Measurements from ENCODE around the gene CSNK1G3. TPM values are rescaled to one million over a fixed set of nuclear protein-coding genes. Genes with fewer than 3 reads are reported as not detected.

CSNK1G3 gene
- polyA plus RNA-seq, 1 donor = 24.5 TPM

DNA sequence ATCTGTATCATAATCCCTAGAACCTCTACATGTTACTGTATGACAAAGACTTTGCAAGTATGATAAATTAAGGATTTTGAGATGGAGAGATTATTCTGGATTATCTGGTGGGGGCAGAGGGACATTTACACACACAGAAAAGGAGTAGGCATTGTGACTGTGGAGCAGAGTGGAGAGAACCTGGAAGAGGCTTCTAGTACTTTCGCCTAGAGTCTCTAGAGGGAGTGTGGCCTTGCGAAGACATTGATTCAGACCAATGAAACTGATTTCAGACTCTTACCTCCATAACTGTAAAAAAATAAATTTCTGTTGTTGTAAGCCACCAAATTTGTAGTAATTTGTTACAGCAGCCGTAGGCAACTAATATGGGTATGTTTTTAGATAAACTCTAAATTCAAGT, 45.9 kb downstream of the CSNK1G3 start:
- DNase-seq = no peak
- no peaks in the 10 kb centered on the region for H3K27me3 ChIP-seq (ENCODE audit: control insufficient read depth, insufficient read depth, low read length)
- H3K27ac ChIP-seq (ENCODE audit: low read length) = no peak overlapping the region
- H3K4me1 ChIP-seq (ENCODE audit: control insufficient read depth, insufficient read depth, low read length) = peaks cover 5% of the 10 kb centered on the region
- peaks cover 4% of the 10 kb centered on the region for H3K36me3 ChIP-seq (ENCODE audit: control insufficient read depth, insufficient read depth, low read length)
- H3K9me3 ChIP-seq (ENCODE audit: control insufficient read depth, low read depth, low read length) = no peaks in the 10 kb centered on the region
- H3K4me3 ChIP-seq (ENCODE audit: low read length) = no peak overlapping the region
- 100% methylated on average over 1 of the region's 3 CpGs for WGBS (ENCODE audit: insufficient coverage, low lambda C conversion rate)

DNA sequence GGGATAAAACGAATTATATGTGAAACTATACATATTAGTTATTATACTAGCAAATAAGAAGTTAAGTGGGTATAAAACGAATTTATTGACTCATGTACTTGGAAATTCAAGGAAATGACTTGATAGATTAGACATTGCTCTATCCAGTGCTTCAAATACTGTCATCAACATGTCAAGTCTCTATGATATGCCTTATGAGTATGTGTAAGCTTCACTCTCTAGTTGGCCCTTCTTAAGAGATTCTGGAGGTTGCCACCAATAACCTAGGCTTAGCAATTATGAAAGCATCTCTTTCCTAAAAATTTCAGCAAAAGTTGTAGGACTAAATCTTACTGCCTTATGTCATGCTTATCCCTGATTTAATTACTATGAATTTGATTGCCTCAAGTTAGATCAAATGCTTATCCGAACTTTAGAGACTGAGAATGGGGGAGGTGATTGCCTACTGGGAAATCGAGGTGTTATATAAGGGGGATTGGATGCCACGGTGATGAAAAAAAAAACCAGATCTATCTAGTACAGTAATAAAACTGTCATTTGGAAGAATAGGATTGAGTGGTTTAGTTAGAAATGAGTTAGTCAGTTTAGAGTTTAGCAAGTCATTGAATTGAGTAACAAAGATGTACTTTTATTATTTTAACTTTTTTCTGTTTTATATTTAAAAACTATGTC, 46.9 kb downstream of the CSNK1G3 start:
- Histone ChIP-seq H3K36me3 (ENCODE audit: control insufficient read depth, insufficient read depth, low read length) (peaks cover 4% of the 10 kb centered on the region), H3K9me3 (ENCODE audit: control insufficient read depth, low read depth, low read length) (no peaks in the 10 kb centered on the region), H3K4me1 (ENCODE audit: control insufficient read depth, insufficient read depth, low read length) (peaks cover 5% of the 10 kb centered on the region), H3K27me3 (ENCODE audit: control insufficient read depth, insufficient read depth, low read length) (no peaks in the 10 kb centered on the region), H3K4me3 (ENCODE audit: low read length) (no peak overlapping the region), H3K27ac (ENCODE audit: low read length) (no peak overlapping the region)
- DNase-seq = no peak
- 90% methylated on average over 3 of the region's 5 CpGs for WGBS (ENCODE audit: insufficient coverage, low lambda C conversion rate)

DNA sequence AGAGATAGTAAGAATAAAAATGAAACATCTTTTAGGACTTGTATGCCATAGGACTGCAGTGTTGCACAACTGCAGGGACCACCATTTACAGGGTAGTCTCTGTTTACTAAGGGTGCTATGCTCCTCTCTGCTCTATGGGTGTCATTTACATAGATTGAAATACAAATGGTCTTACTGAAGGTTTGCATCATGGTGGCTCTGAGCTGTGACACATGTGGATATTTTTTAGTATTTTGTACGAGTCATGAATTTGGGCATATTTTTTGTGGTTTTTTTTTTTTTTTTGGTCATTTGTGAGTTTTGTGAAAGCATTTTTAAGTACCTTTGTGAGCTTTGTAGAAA, 47.4 kb downstream of the CSNK1G3 start:
- H3K27me3 ChIP-seq (ENCODE audit: control insufficient read depth, insufficient read depth, low read length) = no peaks in the 10 kb centered on the region
- peaks cover 5% of the 10 kb centered on the region for H3K4me1 ChIP-seq (ENCODE audit: control insufficient read depth, insufficient read depth, low read length)
- peaks cover 4% of the 10 kb centered on the region for H3K36me3 ChIP-seq (ENCODE audit: control insufficient read depth, insufficient read depth, low read length)
- no peak overlapping the region for H3K4me3 ChIP-seq (ENCODE audit: low read length)
- no peaks in the 10 kb centered on the region for H3K9me3 ChIP-seq (ENCODE audit: control insufficient read depth, low read depth, low read length)
- no peak overlapping the region for H3K27ac ChIP-seq (ENCODE audit: low read length)
- 100% methylated on average over 1 of the region's 1 CpG for WGBS (ENCODE audit: insufficient coverage, low lambda C conversion rate)
- DNase-seq = no peak

DNA sequence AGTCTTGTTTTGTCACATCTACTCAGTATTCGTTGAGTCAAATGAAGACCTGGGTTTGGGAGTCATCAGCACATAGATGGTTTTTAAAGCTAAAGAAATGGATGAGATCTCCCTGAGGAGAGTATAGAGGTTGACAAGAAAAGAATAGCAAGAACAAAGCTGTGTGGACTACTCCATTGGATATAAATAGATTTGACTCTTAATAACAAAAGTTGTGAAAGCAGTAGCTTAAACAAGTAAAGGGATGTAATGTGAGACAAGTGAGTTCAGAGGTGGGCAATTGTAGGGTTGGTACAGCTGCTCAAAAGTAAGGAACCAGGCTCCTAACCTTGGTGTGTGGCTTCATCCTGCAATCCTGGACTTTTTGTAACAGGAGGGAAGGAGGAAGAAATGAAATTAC, 49.3 kb downstream of the CSNK1G3 start:
- H3K27me3 ChIP-seq (ENCODE audit: control insufficient read depth, insufficient read depth, low read length) = no peaks in the 10 kb centered on the region
- H3K4me3 ChIP-seq (ENCODE audit: low read length) = no peak overlapping the region
- no peaks in the 10 kb centered on the region for H3K9me3 ChIP-seq (ENCODE audit: control insufficient read depth, low read depth, low read length)
- 100% methylated on average over 1 of the region's 1 CpG for WGBS (ENCODE audit: insufficient coverage, low lambda C conversion rate)
- peaks cover under 1% of the 10 kb centered on the region for H3K4me1 ChIP-seq (ENCODE audit: control insufficient read depth, insufficient read depth, low read length)
- H3K27ac ChIP-seq (ENCODE audit: low read length) = no peak overlapping the region
- DNase-seq = no peak
- H3K36me3 ChIP-seq (ENCODE audit: control insufficient read depth, insufficient read depth, low read length) = peaks cover 4% of the 10 kb centered on the region

DNA sequence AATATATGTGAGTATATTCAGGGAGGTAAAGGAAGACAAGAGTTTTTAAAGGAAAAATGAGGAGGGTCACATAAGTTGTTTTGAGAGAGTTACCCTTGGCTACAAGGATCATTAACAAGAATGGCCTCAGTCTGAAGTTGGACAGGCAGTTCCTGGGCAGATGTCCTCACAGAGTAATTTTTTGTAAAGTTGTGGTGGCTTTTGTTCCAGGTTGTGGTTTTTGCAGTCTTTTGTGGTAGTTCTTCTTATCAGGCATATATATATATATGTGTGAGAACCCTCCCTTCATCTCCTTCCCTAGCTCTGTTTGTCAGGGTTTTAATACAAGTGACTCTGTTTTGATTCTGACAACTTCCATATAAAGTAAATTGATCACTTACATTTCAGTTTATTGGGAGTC, 60.0 kb downstream of the CSNK1G3 start:
- no peak overlapping the region for H3K27ac ChIP-seq (ENCODE audit: low read length)
- no peaks in the 10 kb centered on the region for H3K4me1 ChIP-seq (ENCODE audit: control insufficient read depth, insufficient read depth, low read length)
- H3K9me3 ChIP-seq (ENCODE audit: control insufficient read depth, low read depth, low read length) = peaks cover 2% of the 10 kb centered on the region
- peaks cover 5% of the 10 kb centered on the region for H3K36me3 ChIP-seq (ENCODE audit: control insufficient read depth, insufficient read depth, low read length)
- no peak for DNase-seq
- no peak overlapping the region for H3K4me3 ChIP-seq (ENCODE audit: low read length)
- H3K27me3 ChIP-seq (ENCODE audit: control insufficient read depth, insufficient read depth, low read length) = no peaks in the 10 kb centered on the region

DNA sequence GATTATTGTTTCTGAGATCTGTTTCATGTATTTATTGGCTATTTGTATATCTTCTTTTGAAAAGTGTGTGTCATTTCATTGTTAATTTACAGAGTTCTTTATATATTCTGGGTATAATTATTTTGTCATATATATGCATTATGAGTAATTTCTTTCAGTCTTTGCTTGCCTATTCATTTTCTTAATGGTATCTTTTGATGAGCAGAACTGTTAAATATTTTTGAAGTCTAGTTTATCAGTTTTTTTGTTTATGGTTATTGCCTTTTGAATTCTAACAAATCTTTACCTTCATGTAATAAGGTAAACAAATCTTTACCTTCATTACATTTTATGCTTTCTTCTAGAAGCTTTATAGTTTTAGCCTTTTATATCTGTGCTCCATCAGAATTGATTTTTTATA, 66.4 kb downstream of the CSNK1G3 start:
- DNase-seq = no peak
- H3K27me3 ChIP-seq (ENCODE audit: control insufficient read depth, insufficient read depth, low read length) = no peaks in the 10 kb centered on the region
- H3K27ac ChIP-seq (ENCODE audit: low read length) = no peak overlapping the region
- H3K4me1 ChIP-seq (ENCODE audit: control insufficient read depth, insufficient read depth, low read length) = no peaks in the 10 kb centered on the region
- no peaks in the 10 kb centered on the region for H3K9me3 ChIP-seq (ENCODE audit: control insufficient read depth, low read depth, low read length)
- no peak overlapping the region for H3K4me3 ChIP-seq (ENCODE audit: low read length)
- peaks cover 8% of the 10 kb centered on the region for H3K36me3 ChIP-seq (ENCODE audit: control insufficient read depth, insufficient read depth, low read length)

DNA sequence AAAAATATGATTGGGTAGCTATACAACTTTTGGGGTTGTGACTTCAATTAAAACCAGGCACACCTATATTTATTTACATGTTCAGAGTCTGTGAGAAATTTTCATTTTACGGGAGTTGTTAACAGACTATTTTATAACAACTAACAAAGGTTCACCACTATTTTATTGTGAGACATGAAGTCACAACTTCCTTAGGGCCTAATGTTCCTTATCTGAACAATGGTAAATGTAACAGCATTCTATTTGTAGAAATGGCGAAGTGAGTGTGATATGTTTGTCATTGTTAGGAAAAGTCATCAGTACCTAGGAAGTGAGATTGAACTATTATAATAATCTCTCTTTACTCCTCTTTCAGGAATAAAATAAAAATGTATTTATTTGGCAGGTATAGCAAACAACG, 67.4 kb downstream of the CSNK1G3 start:
- no peak for DNase-seq
- Histone ChIP-seq H3K27ac (ENCODE audit: low read length) (no peak overlapping the region), H3K9me3 (ENCODE audit: control insufficient read depth, low read depth, low read length) (no peaks in the 10 kb centered on the region), H3K27me3 (ENCODE audit: control insufficient read depth, insufficient read depth, low read length) (no peaks in the 10 kb centered on the region), H3K4me3 (ENCODE audit: low read length) (no peak overlapping the region), H3K4me1 (ENCODE audit: control insufficient read depth, insufficient read depth, low read length) (no peaks in the 10 kb centered on the region), H3K36me3 (ENCODE audit: control insufficient read depth, insufficient read depth, low read length) (peaks cover 7% of the 10 kb centered on the region)
- 96% methylated on average over 2 of the region's 3 CpGs for WGBS (ENCODE audit: insufficient coverage, low lambda C conversion rate)

DNA sequence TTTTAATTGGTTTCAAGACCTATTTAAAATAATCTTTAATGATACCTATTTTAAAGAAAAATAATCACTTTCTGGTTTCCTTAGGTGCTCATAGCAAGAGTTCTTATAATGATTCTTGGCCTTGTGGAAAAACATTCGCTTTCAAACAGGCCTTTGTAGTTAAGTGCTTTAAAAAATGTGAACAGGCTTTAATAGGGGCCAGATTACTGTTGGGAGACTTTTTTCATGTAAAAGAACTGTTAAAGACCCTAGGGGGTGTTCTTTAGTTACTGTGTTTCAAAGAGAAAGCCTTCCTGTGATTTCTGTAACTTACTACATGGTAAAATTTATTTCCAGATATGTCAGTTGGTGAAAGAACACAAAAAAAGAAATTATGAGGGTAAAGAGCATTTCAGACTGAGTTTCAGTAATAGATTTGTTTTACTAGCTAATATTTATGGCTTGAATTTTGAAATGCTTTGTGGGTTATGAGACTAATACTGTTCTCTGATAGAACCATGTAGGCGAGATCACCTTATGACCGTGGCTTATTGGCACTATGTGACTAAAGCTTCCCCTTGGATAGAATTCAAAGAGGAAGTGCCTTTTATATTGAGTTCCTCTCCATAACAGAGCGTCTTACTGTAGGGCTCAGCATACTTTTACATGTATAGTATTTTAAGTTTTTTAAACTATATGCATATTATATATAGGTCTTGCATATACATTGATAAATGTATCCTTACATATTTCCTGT, 70.7 kb downstream of the CSNK1G3 start:
- Histone ChIP-seq H3K27ac (ENCODE audit: low read length) (no peak overlapping the region), H3K9me3 (ENCODE audit: control insufficient read depth, low read depth, low read length) (no peaks in the 10 kb centered on the region), H3K4me3 (ENCODE audit: low read length) (no peak overlapping the region), H3K27me3 (ENCODE audit: control insufficient read depth, insufficient read depth, low read length) (no peaks in the 10 kb centered on the region), H3K36me3 (ENCODE audit: control insufficient read depth, insufficient read depth, low read length) (no peaks in the 10 kb centered on the region), H3K4me1 (ENCODE audit: control insufficient read depth, insufficient read depth, low read length) (no peaks in the 10 kb centered on the region)
- DNase-seq = no peak
- 100% methylated on average over 1 of the region's 4 CpGs for WGBS (ENCODE audit: insufficient coverage, low lambda C conversion rate)

DNA sequence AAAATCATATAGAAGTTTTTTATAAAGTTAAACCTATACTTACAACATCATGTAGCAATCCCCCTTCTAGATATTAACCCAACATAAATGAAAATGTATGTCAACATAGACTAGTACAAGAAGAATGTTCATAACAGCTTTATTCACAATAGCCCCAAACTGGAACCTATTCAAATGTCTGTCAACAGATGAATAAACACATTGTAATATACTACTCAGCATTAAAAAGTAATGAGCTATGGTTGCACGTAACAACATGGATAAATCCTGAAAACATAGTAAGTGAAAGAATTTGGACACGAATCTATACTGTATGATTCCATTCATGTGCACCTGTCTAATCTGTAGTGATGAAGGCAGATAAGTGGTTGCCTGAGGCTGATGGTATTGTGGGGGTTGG, 73.9 kb downstream of the CSNK1G3 start:
- Histone ChIP-seq H3K4me1 (ENCODE audit: control insufficient read depth, insufficient read depth, low read length) (no peaks in the 10 kb centered on the region), H3K9me3 (ENCODE audit: control insufficient read depth, low read depth, low read length) (no peaks in the 10 kb centered on the region), H3K27ac (ENCODE audit: low read length) (no peak overlapping the region), H3K27me3 (ENCODE audit: control insufficient read depth, insufficient read depth, low read length) (no peaks in the 10 kb centered on the region), H3K4me3 (ENCODE audit: low read length) (no peak overlapping the region), H3K36me3 (ENCODE audit: control insufficient read depth, insufficient read depth, low read length) (peaks cover 3% of the 10 kb centered on the region)
- no CpG with 5 or more reads among the region's 2 CpGs for WGBS (ENCODE audit: insufficient coverage, low lambda C conversion rate)
- DNase-seq = no peak

DNA sequence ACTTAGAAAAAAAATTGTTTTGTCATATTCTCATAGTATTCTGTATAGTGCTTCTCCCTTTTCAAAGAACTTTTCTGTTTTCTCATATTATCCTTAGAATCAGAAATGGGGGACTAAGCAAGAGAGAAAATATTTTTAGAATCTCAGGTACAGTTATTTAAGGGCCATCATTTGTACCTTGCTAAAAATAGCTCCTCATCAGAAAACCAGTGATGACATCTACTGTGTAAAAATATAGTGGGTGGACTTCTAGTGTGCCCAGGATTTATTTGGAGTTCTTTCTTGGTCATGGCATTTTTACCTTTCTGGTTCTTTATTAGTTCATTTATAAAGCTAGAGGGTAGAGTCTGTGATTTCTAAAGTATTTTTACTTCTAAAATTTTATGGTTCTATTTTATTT, 82.5 kb downstream of the CSNK1G3 start:
- no peak overlapping the region for H3K27ac ChIP-seq (ENCODE audit: low read length)
- H3K4me3 ChIP-seq (ENCODE audit: low read length) = no peak overlapping the region
- no peaks in the 10 kb centered on the region for H3K4me1 ChIP-seq (ENCODE audit: control insufficient read depth, insufficient read depth, low read length)

DNA sequence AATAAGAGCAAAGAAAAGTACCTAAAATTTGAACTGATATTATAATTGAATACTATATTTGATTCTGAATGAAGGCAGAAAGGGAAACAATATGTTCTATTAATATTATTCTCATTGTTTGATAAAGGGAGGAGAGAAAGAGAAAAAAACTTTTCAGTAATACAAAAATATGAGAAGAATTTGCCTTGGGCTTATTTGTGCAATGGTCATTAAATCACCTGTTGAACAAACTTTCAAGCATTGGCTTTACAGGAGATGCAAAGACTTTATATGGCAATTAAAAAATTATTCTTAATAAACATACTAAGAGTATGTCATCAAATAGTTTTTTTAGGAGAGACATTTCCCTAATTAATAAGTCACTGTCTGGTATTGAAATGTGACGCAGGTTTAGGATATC, 85.0 kb downstream of the CSNK1G3 start:
- H3K36me3 ChIP-seq (ENCODE audit: control insufficient read depth, insufficient read depth, low read length) = peaks cover 9% of the 10 kb centered on the region
- no peaks in the 10 kb centered on the region for H3K4me1 ChIP-seq (ENCODE audit: control insufficient read depth, insufficient read depth, low read length)
- H3K9me3 ChIP-seq (ENCODE audit: control insufficient read depth, low read depth, low read length) = no peaks in the 10 kb centered on the region
- DNase-seq = no peak
- H3K4me3 ChIP-seq (ENCODE audit: low read length) = no peak overlapping the region
- no peak overlapping the region for H3K27ac ChIP-seq (ENCODE audit: low read length)
- no peaks in the 10 kb centered on the region for H3K27me3 ChIP-seq (ENCODE audit: control insufficient read depth, insufficient read depth, low read length)
- 100% methylated on average over 1 of the region's 1 CpG for WGBS (ENCODE audit: insufficient coverage, low lambda C conversion rate)

More for the DNA sequence above, 82.5 kb downstream of the CSNK1G3 start:
- Histone ChIP-seq H3K36me3 (ENCODE audit: control insufficient read depth, insufficient read depth, low read length) (peaks cover 10% of the 10 kb centered on the region), H3K27me3 (ENCODE audit: control insufficient read depth, insufficient read depth, low read length) (no peaks in the 10 kb centered on the region), H3K9me3 (ENCODE audit: control insufficient read depth, low read depth, low read length) (no peaks in the 10 kb centered on the region)
- DNase-seq = no peak

All from large intestine (tissue), 3 donors.